ENCODE measurements around the gene MANBA.

MANBA gene

DNA sequence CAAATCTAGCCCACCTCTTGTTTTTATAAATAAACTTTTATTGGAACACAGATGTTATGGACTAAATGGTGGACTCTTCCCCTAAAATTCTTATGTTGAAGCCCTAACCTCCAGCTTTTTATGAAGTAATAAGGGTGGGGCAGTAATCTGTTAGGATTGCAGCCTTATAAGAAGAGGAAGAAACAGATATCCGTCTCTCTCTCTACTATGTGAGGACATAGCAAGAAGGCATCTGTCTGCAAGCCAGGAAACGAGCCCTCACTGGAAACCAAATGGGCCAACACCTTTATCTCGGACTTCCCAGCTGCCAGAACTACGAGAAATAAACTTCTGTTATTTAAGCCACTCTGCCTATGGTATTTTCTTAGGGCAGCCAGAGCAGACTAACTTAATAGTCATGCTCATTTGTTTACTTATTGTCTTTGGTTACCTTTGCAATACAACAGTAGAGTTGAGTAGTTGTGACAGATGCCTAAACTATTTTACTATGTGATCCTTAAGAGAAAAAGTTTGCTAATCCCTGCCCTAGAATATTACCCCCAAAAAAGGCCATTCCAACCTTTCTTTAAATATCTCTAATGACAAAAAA lies 67.4 kb downstream of the MANBA start:
- H3K4me1 ChIP-seq (ENCODE audit: insufficient read depth, low read length, poor library complexity, severe bottlenecking): no peaks in the 10 kb centered on the region
- no peaks in the 10 kb centered on the region for H3K79me2 ChIP-seq (ENCODE audit: insufficient read depth, low read length)
- H3K9me2 ChIP-seq (replicated peaks; ENCODE audit: low read depth, low read length): no peaks in the 10 kb centered on the region
- no peak overlapping the region for H3K9ac ChIP-seq (ENCODE audit: low read depth, low read length, poor library complexity, severe bottlenecking)
- H3K9me3 ChIP-seq (ENCODE audit: insufficient read depth, low read depth, low read length): no peaks in the 10 kb centered on the region
- H3F3A ChIP-seq (ENCODE audit: low read depth): no peaks in the 10 kb centered on the region
- H3K27me3 ChIP-seq (ENCODE audit: insufficient read depth, low read length, poor library complexity, severe bottlenecking): no peaks in the 10 kb centered on the region
- H3K36me3 ChIP-seq (ENCODE audit: insufficient read depth, low read length): peaks cover 3% of the 10 kb centered on the region; the same call in 1 of the 2 replicates
- TF ChIP-seq EZH2phosphoT487 (IDR thresholded peaks at IDR 0.05; ENCODE audit: borderline replicate concordance): no peak
- TF ChIP-seq, protein P1, sequence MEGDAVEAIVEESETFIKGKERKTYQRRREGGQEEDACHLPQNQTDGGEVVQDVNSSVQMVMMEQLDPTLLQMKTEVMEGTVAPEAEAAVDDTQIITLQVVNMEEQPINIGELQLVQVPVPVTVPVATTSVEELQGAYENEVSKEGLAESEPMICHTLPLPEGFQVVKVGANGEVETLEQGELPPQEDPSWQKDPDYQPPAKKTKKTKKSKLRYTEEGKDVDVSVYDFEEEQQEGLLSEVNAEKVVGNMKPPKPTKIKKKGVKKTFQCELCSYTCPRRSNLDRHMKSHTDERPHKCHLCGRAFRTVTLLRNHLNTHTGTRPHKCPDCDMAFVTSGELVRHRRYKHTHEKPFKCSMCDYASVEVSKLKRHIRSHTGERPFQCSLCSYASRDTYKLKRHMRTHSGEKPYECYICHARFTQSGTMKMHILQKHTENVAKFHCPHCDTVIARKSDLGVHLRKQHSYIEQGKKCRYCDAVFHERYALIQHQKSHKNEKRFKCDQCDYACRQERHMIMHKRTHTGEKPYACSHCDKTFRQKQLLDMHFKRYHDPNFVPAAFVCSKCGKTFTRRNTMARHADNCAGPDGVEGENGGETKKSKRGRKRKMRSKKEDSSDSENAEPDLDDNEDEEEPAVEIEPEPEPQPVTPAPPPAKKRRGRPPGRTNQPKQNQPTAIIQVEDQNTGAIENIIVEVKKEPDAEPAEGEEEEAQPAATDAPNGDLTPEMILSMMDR (conservative IDR thresholded peaks at IDR 0.05; ENCODE audit: low read length): no peak
- H2AFZ ChIP-seq (ENCODE audit: low read length): no peak overlapping the region
- no peaks in the 10 kb centered on the region for H4K20me1 ChIP-seq (ENCODE audit: insufficient read depth, low read length, poor library complexity, severe bottlenecking)
- H3K4me3 ChIP-seq (ENCODE audit: low read length, poor library complexity, severe bottlenecking): no peak overlapping the region
- no peak overlapping the region for H3K4me2 ChIP-seq (ENCODE audit: low read depth, low read length, poor library complexity, severe bottlenecking)

DNA sequence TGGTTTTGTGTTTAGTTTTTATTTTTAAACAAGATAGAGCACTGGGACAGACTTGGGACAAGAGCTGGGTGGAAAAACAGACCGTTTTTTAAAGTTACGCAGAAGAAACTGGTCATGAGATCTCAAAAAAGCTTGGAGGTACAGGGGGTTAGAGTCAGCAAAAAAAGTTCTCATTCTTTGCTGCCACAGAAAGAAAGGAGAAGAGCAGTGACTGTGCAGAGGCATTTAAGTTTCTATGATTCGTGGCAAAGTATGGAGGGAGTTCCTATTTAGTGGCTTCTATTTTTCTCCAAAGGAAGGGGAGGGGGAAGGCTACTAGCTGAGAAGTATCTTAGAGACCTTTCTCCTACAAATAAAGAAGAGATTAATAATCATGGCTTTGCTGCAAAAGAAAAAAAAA lies 68.3 kb downstream of the MANBA start:
- no peaks in the 10 kb centered on the region for H3K27me3 ChIP-seq (ENCODE audit: insufficient read depth, low read length, poor library complexity, severe bottlenecking)
- no peak overlapping the region for H3K4me2 ChIP-seq (ENCODE audit: low read depth, low read length, poor library complexity, severe bottlenecking)
- H3K4me1 ChIP-seq (ENCODE audit: insufficient read depth, low read length, poor library complexity, severe bottlenecking): no peaks in the 10 kb centered on the region
- no peak overlapping the region for H3K4me3 ChIP-seq (ENCODE audit: low read length, poor library complexity, severe bottlenecking)
- TF ChIP-seq, protein P1 (conservative IDR thresholded peaks at IDR 0.05; ENCODE audit: low read length): no peak
- TF ChIP-seq EZH2phosphoT487 (IDR thresholded peaks at IDR 0.05; ENCODE audit: borderline replicate concordance): no peak
- H3K36me3 ChIP-seq (ENCODE audit: insufficient read depth, low read length): peaks cover 5% of the 10 kb centered on the region; the same call in 1 of the 2 replicates
- no peaks in the 10 kb centered on the region for H3K9me2 ChIP-seq (replicated peaks; ENCODE audit: low read depth, low read length)
- no peaks in the 10 kb centered on the region for H3K9me3 ChIP-seq (ENCODE audit: insufficient read depth, low read depth, low read length)
- H4K20me1 ChIP-seq (ENCODE audit: insufficient read depth, low read length, poor library complexity, severe bottlenecking): no peaks in the 10 kb centered on the region
- H3K79me2 ChIP-seq (ENCODE audit: insufficient read depth, low read length): no peaks in the 10 kb centered on the region
- no peak overlapping the region for H2AFZ ChIP-seq (ENCODE audit: low read length)
- no peaks in the 10 kb centered on the region for H3F3A ChIP-seq (ENCODE audit: low read depth)
- no peak overlapping the region for H3K9ac ChIP-seq (ENCODE audit: low read depth, low read length, poor library complexity, severe bottlenecking)

DNA sequence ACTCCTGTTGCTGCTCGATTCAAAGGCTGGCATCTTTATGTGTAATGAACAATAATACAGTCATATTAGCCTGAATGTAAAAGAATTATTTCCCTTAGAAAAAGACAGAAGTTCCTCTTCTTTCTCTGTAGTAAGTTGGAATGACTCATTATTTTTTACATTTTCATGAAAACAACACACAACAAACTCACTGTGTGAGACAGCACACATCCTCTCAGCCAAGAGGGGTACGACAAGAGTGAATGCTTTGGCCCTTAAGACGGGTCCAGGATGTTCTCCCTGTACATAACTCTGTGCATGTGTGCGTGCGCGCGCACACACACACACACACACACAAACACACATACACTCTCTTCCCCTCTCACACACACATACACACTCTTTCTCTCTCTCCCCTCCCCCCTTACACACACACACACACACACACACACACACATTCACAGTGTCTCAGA lies 72.8 kb downstream of the MANBA start:
- H2AFZ ChIP-seq (ENCODE audit: low read length): no peak overlapping the region
- no peaks in the 10 kb centered on the region for H3K79me2 ChIP-seq (ENCODE audit: insufficient read depth, low read length)
- no peak overlapping the region for H3K9ac ChIP-seq (ENCODE audit: low read depth, low read length, poor library complexity, severe bottlenecking)
- TF ChIP-seq EZH2phosphoT487 (IDR thresholded peaks at IDR 0.05; ENCODE audit: borderline replicate concordance): no peak
- TF ChIP-seq, protein P1 (conservative IDR thresholded peaks at IDR 0.05; ENCODE audit: low read length): no peak
- no peaks in the 10 kb centered on the region for H3K9me2 ChIP-seq (replicated peaks; ENCODE audit: low read depth, low read length)
- no peaks in the 10 kb centered on the region for H3K4me1 ChIP-seq (ENCODE audit: insufficient read depth, low read length, poor library complexity, severe bottlenecking)
- no peaks in the 10 kb centered on the region for H3K9me3 ChIP-seq (ENCODE audit: insufficient read depth, low read depth, low read length)
- H3K4me2 ChIP-seq (ENCODE audit: low read depth, low read length, poor library complexity, severe bottlenecking): no peak overlapping the region
- H3K27me3 ChIP-seq (ENCODE audit: insufficient read depth, low read length, poor library complexity, severe bottlenecking): no peaks in the 10 kb centered on the region
- H3F3A ChIP-seq (ENCODE audit: low read depth): no peaks in the 10 kb centered on the region
- no peak overlapping the region for H3K4me3 ChIP-seq (ENCODE audit: low read length, poor library complexity, severe bottlenecking)
- H4K20me1 ChIP-seq (ENCODE audit: insufficient read depth, low read length, poor library complexity, severe bottlenecking): no peaks in the 10 kb centered on the region
- peaks cover 5% of the 10 kb centered on the region; the same call in 1 of the 2 replicates for H3K36me3 ChIP-seq (ENCODE audit: insufficient read depth, low read length)

Data from Loucy (cell line).